Stimulated activated effector memory CD8-positive, alpha-beta T cell treated with anti-CD3 and anti-CD28 coated beads, Interleukin-12 subunit alpha, Interleukin-12 subunit beta, amount 100 ng/mL, for 72 hours (primary cell): ENCODE results near the gene GNG5.
"Not testable (repeated sequence)": the region's sequence is repeated elsewhere in the genome, so short reads cannot be mapped to it uniquely, and the experiment has no call there.

Experiments
- ATAC-seq: fragments of 150-1000 bp; cut with Tn5 transposase; 2 replicates; pipeline ENCODE4 v1.10.0; 2021
- DNase-seq, 2 donors: peaks; one replicate each; pipeline ENCODE4 v3.0.0; 2021 to 2022; ENCODE audit warnings: low spot score in 2 of 2
- H3K27ac Mint-ChIP-seq: one replicate; pipeline ENCODE4 v1.8.0; 2022; ENCODE audit warnings: mild to moderate bottlenecking, mixed read lengths
- H3K36me3 Mint-ChIP-seq: one replicate; pipeline ENCODE4 v1.8.0; 2022; ENCODE audit warnings: mild to moderate bottlenecking, mixed read lengths
- H3K4me1 Mint-ChIP-seq: one replicate; pipeline ENCODE4 v1.8.0; 2022; ENCODE audit warnings: mixed read lengths
- H3K4me3 Mint-ChIP-seq: one replicate; pipeline ENCODE4 v1.8.0; 2022; ENCODE audit warnings: mild to moderate bottlenecking, mixed read lengths
- H3K9me3 Mint-ChIP-seq: one replicate; pipeline ENCODE4 v1.8.0; 2022; ENCODE audit warnings: mixed read lengths

GNG5 gene

GRCh38 chr1:84452436-84452835 is 53.9 kb downstream of the GNG5 start:
- Mint-ChIP-seq H3K36me3 (no peaks in the 10 kb centered on the region), H3K9me3 (no peaks in the 10 kb centered on the region), H3K4me1 (peaks cover 6% of the 10 kb centered on the region), H3K27ac (no peak overlapping the region), H3K4me3 (no peak overlapping the region)
- DNase-seq, result no peak
- ATAC-seq, result no peak

GRCh38 chr1:84450910-84451309 is 55.5 kb downstream of the GNG5 start:
- H3K27ac Mint-ChIP-seq, result no peak overlapping the region
- ATAC-seq (peak; percentile 77), DNase-seq (no peak)
- no peak overlapping the region for H3K4me3 Mint-ChIP-seq
- peaks cover 6% of the 10 kb centered on the region for H3K4me1 Mint-ChIP-seq
- no peaks in the 10 kb centered on the region for H3K9me3 Mint-ChIP-seq
- H3K36me3 Mint-ChIP-seq, result no peaks in the 10 kb centered on the region

GRCh38 chr1:84448704-84449103 is 57.7 kb downstream of the GNG5 start:
- H3K36me3 Mint-ChIP-seq, DNase-seq, H3K27ac Mint-ChIP-seq, H3K9me3 Mint-ChIP-seq, H3K4me3 Mint-ChIP-seq, ATAC-seq, H3K4me1 Mint-ChIP-seq: not testable (repeated sequence)
